ENCODE results near the gene OR2T27.
"Not testable (repeated sequence)": the region's sequence is repeated elsewhere in the genome, so short reads cannot be mapped to it uniquely, and the experiment has no call there.

The OR2T27 gene

DNA sequence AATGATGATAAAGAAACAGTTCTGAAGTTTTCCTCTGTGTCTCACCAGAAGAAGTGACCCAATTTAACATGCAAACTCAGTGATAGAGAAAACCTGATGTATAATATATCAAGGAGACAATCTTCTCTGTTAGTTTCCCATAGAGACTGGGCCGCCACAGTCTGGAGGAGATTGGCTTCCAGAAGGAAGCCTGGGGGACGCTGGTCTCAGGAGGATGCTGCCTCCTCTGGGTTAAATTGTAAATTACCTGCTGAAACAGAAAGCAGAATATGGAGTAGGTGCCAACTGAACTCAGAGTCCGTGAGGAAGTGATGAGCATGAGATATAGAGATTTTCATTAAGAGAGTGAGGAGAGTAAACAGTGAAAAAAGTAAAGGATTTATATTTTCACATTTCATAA, 31.5 kb upstream of the OR2T27 start:
- Histone ChIP-seq H3K18ac (ENCODE audit: low read length) (no peak overlapping the region), H3K27ac (ENCODE audit: low read depth, low read length) (no peak overlapping the region), H3K9ac (ENCODE audit: low read length) (no peak overlapping the region), H3K4me2 (ENCODE audit: low read length) (no peak overlapping the region), H4K8ac (ENCODE audit: low read depth, low read length) (no peak overlapping the region), H3K79me1 (ENCODE audit: low read length) (no peaks in the 10 kb centered on the region), H3K4me1 (ENCODE audit: control insufficient read depth, low read depth, low read length) (no peaks in the 10 kb centered on the region), H3K4ac (ENCODE audit: low read depth, low read length) (no peak overlapping the region), H2BK120ac (ENCODE audit: low read depth, low read length) (no peak overlapping the region), H3K23ac (ENCODE audit: low read length) (no peak overlapping the region), H3K36me3 (ENCODE audit: control insufficient read depth, insufficient read depth, low read length) (no peaks in the 10 kb centered on the region), H3K79me2 (ENCODE audit: control insufficient read depth, insufficient read depth, low read length) (no peaks in the 10 kb centered on the region), H3K27me3 (ENCODE audit: insufficient read depth, low read length, poor library complexity) (no peaks in the 10 kb centered on the region), H3K56ac (ENCODE audit: low read length) (no peak overlapping the region), H2BK5ac (ENCODE audit: low read length) (no peak overlapping the region), H2BK15ac (replicated peaks; ENCODE audit: low read depth) (no peak overlapping the region), H2AK5ac (ENCODE audit: low read length) (no peak overlapping the region), H3K4me3 (ENCODE audit: low read length) (no peak overlapping the region), H4K5ac (ENCODE audit: low read length) (no peak overlapping the region)
- DNase-seq, result no peak
- no CpG with 5 or more reads among the region's 3 CpGs for WGBS (ENCODE audit: extremely low coverage, insufficient coverage, low lambda C conversion rate)

DNA sequence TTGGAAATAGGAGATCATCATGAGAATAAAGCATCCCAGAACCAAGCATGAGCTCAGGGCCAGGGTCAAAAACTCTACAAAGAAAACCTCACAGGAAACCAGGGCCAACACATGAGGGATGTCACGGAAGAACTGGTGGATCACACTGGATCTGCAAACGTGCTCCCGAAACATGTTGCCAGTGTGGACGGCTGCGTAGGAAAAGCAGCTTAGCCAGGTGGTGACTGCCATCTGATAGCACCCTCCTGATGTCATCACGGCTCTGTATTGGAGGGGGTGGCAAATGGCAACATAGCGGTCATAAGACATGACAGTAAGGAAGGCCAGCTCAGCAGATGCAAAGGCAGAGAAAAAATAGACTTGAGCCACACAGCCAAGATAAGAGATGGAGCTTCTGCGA, 26.3 kb upstream of the OR2T27 start:
- Histone ChIP-seq H3K27me3 (ENCODE audit: insufficient read depth, low read length, poor library complexity) (no peaks in the 10 kb centered on the region), H2AK5ac (ENCODE audit: low read length) (no peak overlapping the region), H2BK120ac (ENCODE audit: low read depth, low read length) (no peak overlapping the region), H3K4ac (ENCODE audit: low read depth, low read length) (no peak overlapping the region), H3K79me1 (ENCODE audit: low read length) (no peaks in the 10 kb centered on the region), H3K79me2 (ENCODE audit: control insufficient read depth, insufficient read depth, low read length) (no peaks in the 10 kb centered on the region), H3K56ac (ENCODE audit: low read length) (no peak overlapping the region), H3K27ac (ENCODE audit: low read depth, low read length) (no peak overlapping the region), H4K5ac (ENCODE audit: low read length) (no peak overlapping the region), H2BK15ac (replicated peaks; ENCODE audit: low read depth) (no peak overlapping the region), H3K36me3 (ENCODE audit: control insufficient read depth, insufficient read depth, low read length) (no peaks in the 10 kb centered on the region), H3K23ac (ENCODE audit: low read length) (no peak overlapping the region), H3K4me2 (ENCODE audit: low read length) (no peak overlapping the region), H3K9ac (ENCODE audit: low read length) (no peak overlapping the region), H3K18ac (ENCODE audit: low read length) (no peak overlapping the region), H4K8ac (ENCODE audit: low read depth, low read length) (no peak overlapping the region), H3K4me1 (ENCODE audit: control insufficient read depth, low read depth, low read length) (no peaks in the 10 kb centered on the region), H3K4me3 (ENCODE audit: low read length) (no peak overlapping the region), H2BK5ac (ENCODE audit: low read length) (no peak overlapping the region)
- WGBS (ENCODE audit: extremely low coverage, insufficient coverage, low lambda C conversion rate), result no CpG with 5 or more reads among the region's 8 CpGs
- DNase-seq, result no peak

DNA sequence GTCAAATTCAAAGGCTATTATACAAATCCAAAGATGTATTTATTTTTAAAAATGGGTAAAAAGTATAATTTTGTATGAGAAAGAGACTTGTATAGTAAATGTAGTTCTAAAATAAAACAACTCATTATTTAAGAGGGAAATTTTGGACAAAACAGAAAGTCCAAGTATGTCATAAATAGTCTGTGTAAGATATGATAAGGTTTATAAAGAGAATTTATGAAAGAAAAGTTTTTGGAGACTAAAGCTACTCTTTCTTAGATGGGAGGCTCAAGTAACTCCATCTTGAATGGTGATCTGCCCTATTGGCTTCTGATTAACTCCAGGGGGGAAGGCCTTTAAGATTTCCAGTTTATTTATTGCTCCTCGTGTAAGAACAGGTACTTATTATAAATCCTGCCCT, 14.7 kb upstream of the OR2T27 start:
- Histone ChIP-seq H3K4me1 (ENCODE audit: control insufficient read depth, low read depth, low read length) (no peaks in the 10 kb centered on the region), H4K5ac (ENCODE audit: low read length) (no peak overlapping the region)

DNA sequence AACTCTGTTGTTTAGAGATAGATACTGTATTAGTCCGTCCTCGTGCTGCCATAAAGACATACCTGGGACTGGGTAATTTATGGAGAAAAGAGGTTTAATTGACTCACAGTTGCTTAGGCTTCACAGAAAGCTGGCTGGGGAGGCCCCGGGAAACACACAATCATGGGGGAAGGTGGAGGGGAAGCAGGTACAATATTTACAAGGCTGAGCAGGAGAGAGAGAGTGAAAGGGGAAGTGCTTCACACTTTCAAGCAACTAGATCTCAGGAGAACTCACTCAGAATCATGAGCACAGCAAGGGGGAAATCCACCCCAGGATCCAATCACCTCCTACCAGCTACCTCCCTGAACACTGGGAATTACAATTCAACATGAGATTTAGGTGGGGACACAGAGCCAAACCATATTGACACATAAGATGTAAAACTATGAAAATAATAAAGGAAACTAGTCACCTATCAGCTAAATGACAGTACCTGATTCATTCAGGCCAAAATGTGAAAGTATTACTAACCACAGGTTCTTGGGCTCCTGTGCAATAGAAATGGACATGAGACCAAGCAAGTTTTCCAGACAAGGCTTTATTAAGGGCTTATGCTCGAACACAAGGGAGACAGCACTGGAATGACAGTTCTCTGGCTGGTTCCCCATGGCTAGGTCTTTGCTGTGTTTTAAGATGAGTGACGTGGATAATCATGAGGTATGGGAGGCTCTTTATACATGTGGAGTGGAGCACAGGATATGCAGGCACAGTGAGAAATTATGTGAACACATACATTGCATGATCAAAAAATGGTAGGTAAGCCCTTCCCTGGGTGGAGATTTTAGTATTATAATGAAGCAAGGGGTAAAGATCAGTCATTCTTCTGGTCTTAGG, 8.4 kb upstream of the OR2T27 start:
- not testable (repeated sequence) for DNase-seq; H3K79me2 ChIP-seq (ENCODE audit: control insufficient read depth, insufficient read depth, low read length)
- WGBS (ENCODE audit: extremely low coverage, insufficient coverage, low lambda C conversion rate), result no CpG with 5 or more reads among the region's 5 CpGs

More for the DNA sequence above, 14.7 kb upstream of the OR2T27 start:
- DNase-seq, result peak; percentile 37
- H3K4ac ChIP-seq (ENCODE audit: low read depth, low read length), result no peak overlapping the region
- no peak overlapping the region for H2BK5ac ChIP-seq (ENCODE audit: low read length)
- H4K8ac ChIP-seq (ENCODE audit: low read depth, low read length), result no peak overlapping the region
- H3K79me1 ChIP-seq (ENCODE audit: low read length), result no peaks in the 10 kb centered on the region
- no peaks in the 10 kb centered on the region for H3K36me3 ChIP-seq (ENCODE audit: control insufficient read depth, insufficient read depth, low read length)
- no peak overlapping the region for H3K27ac ChIP-seq (ENCODE audit: low read depth, low read length)
- no peak overlapping the region for H2BK15ac ChIP-seq (replicated peaks; ENCODE audit: low read depth)
- H3K23ac ChIP-seq (ENCODE audit: low read length), result no peak overlapping the region
- no peak overlapping the region for H2AK5ac ChIP-seq (ENCODE audit: low read length)
- H3K18ac ChIP-seq (ENCODE audit: low read length), result no peak overlapping the region
- H3K56ac ChIP-seq (ENCODE audit: low read length), result no peak overlapping the region
- no peak overlapping the region for H2BK120ac ChIP-seq (ENCODE audit: low read depth, low read length)
- no CpG with 5 or more reads among the region's 1 CpG for WGBS (ENCODE audit: extremely low coverage, insufficient coverage, low lambda C conversion rate)
- no peak overlapping the region for H3K4me3 ChIP-seq (ENCODE audit: low read length)
- no peaks in the 10 kb centered on the region for H3K79me2 ChIP-seq (ENCODE audit: control insufficient read depth, insufficient read depth, low read length)
- H3K27me3 ChIP-seq (ENCODE audit: insufficient read depth, low read length, poor library complexity), result no peaks in the 10 kb centered on the region
- no peak overlapping the region for H3K4me2 ChIP-seq (ENCODE audit: low read length)
- no peak overlapping the region for H3K9ac ChIP-seq (ENCODE audit: low read length)

DNA sequence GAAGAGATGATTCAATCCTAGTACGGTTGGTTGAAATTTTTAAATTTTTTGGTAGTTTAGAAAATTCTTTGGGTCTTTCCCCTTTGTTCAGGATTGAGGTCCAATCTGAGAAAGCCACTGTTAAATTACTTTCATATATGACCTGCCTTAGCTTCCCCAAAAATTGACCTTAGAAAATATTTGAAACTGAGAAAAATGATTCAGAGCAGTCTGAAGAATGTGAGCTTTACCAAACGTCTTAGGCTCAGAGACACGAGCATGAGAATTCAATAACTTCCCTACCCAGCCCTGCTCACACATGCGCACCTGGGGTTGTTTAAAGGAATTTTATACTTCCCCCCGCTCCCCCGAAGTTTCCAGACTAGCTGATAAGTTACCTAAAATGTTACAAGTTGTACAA, 1.5 kb upstream of the OR2T27 start:
- no CpG with 5 or more reads among the region's 6 CpGs for WGBS (ENCODE audit: extremely low coverage, insufficient coverage, low lambda C conversion rate)
- DNase-seq; H2AK5ac ChIP-seq (ENCODE audit: low read length): not testable (repeated sequence)

More for the DNA sequence above, 8.4 kb upstream of the OR2T27 start:
- not testable (repeated sequence) for H3K36me3 ChIP-seq (ENCODE audit: control insufficient read depth, insufficient read depth, low read length); H2AK5ac ChIP-seq (ENCODE audit: low read length); H3K4me1 ChIP-seq (ENCODE audit: control insufficient read depth, low read depth, low read length); H2BK5ac ChIP-seq (ENCODE audit: low read length); H3K56ac ChIP-seq (ENCODE audit: low read length); H3K4me2 ChIP-seq (ENCODE audit: low read length); H2BK120ac ChIP-seq (ENCODE audit: low read depth, low read length); H4K5ac ChIP-seq (ENCODE audit: low read length); H2BK15ac ChIP-seq (replicated peaks; ENCODE audit: low read depth); H3K27ac ChIP-seq (ENCODE audit: low read depth, low read length); H4K8ac ChIP-seq (ENCODE audit: low read depth, low read length); H3K27me3 ChIP-seq (ENCODE audit: insufficient read depth, low read length, poor library complexity); H3K4ac ChIP-seq (ENCODE audit: low read depth, low read length); H3K79me1 ChIP-seq (ENCODE audit: low read length); H3K18ac ChIP-seq (ENCODE audit: low read length); H3K9ac ChIP-seq (ENCODE audit: low read length); H3K4me3 ChIP-seq (ENCODE audit: low read length); H3K23ac ChIP-seq (ENCODE audit: low read length)

More for the DNA sequence above, 1.5 kb upstream of the OR2T27 start:
- H2BK5ac ChIP-seq (ENCODE audit: low read length); H3K4me3 ChIP-seq (ENCODE audit: low read length); H4K5ac ChIP-seq (ENCODE audit: low read length); H3K4ac ChIP-seq (ENCODE audit: low read depth, low read length); H3K56ac ChIP-seq (ENCODE audit: low read length); H3K4me2 ChIP-seq (ENCODE audit: low read length); H2BK120ac ChIP-seq (ENCODE audit: low read depth, low read length); H3K23ac ChIP-seq (ENCODE audit: low read length); H3K27ac ChIP-seq (ENCODE audit: low read depth, low read length); H2BK15ac ChIP-seq (replicated peaks; ENCODE audit: low read depth); H3K27me3 ChIP-seq (ENCODE audit: insufficient read depth, low read length, poor library complexity); H3K79me2 ChIP-seq (ENCODE audit: control insufficient read depth, insufficient read depth, low read length); H3K36me3 ChIP-seq (ENCODE audit: control insufficient read depth, insufficient read depth, low read length); H3K4me1 ChIP-seq (ENCODE audit: control insufficient read depth, low read depth, low read length); H3K9ac ChIP-seq (ENCODE audit: low read length); H4K8ac ChIP-seq (ENCODE audit: low read depth, low read length); H3K79me1 ChIP-seq (ENCODE audit: low read length); H3K18ac ChIP-seq (ENCODE audit: low read length): not testable (repeated sequence)
